ENCODE results near the gene L3MBTL3. TPM values are rescaled to one million over a fixed set of nuclear protein-coding genes. Genes with fewer than 3 reads are reported as not detected.
"Not testable (repeated sequence)": the region's sequence is repeated elsewhere in the genome, so short reads cannot be mapped to it uniquely, and the experiment has no call there.

The L3MBTL3 gene
- polyA plus RNA-seq, 4 donors: 1.3 to 8.9 (median 2.2) TPM

GRCh38 chr6:130138909-130139242 lies 120.5 kb downstream of the L3MBTL3 start:
- H3K4me1 ChIP-seq (ENCODE audit: control insufficient read depth in 3 of 3, insufficient read depth in 2 of 3, low read depth in 1 of 3, low read length in 2 of 3): no peaks in the 10 kb centered on the region
- no peak overlapping the region for H3K27ac ChIP-seq (ENCODE audit: low read depth in 1 of 3, low read length in 2 of 3)
- WGBS, 3 donors: 56 to 75% (median 67%) methylated on average over 3 of the region's 3 CpGs
- H3K4me3 ChIP-seq (ENCODE audit: low read depth in 1 of 3, low read length in 3 of 3): no peak overlapping the region
- FAIRE-seq (no peak), DNase-seq (no peak)
- peaks cover 0 to 9% (median 1%) of the 10 kb centered on the region in 3 donors for H3K36me3 ChIP-seq (ENCODE audit: control insufficient read depth in 3 of 3, insufficient read depth in 2 of 3, low read depth in 1 of 3, low read length in 3 of 3)
- no peaks in the 10 kb centered on the region for H3K9me3 ChIP-seq (ENCODE audit: control insufficient read depth in 2 of 2, insufficient read depth in 1 of 2, low read depth in 1 of 2, low read length in 1 of 2)
- no peaks in the 10 kb centered on the region for H3K27me3 ChIP-seq (ENCODE audit: control insufficient read depth in 3 of 3, insufficient read depth in 3 of 3, low read length in 3 of 3)

GRCh38 chr6:130140084-130140483 lies 121.7 kb downstream of the L3MBTL3 start:
- WGBS, 3 donors: 89 to 91% (median 91%) methylated on average over 2 of the region's 2 CpGs
- H3K27me3 ChIP-seq (ENCODE audit: control insufficient read depth in 3 of 3, insufficient read depth in 3 of 3, low read length in 3 of 3): no peaks in the 10 kb centered on the region
- H3K4me1 ChIP-seq (ENCODE audit: control insufficient read depth in 3 of 3, insufficient read depth in 2 of 3, low read depth in 1 of 3, low read length in 2 of 3): no peaks in the 10 kb centered on the region
- no peaks in the 10 kb centered on the region for H3K9me3 ChIP-seq (ENCODE audit: control insufficient read depth in 2 of 2, insufficient read depth in 1 of 2, low read depth in 1 of 2, low read length in 1 of 2)
- H3K4me3 ChIP-seq (ENCODE audit: low read depth in 1 of 3, low read length in 3 of 3): no peak overlapping the region
- H3K36me3 ChIP-seq (ENCODE audit: control insufficient read depth in 3 of 3, insufficient read depth in 2 of 3, low read depth in 1 of 3, low read length in 3 of 3): peaks cover 0 to 9% (median 1%) of the 10 kb centered on the region in 3 donors
- H3K27ac ChIP-seq (ENCODE audit: low read depth in 1 of 3, low read length in 2 of 3): no peak overlapping the region
- DNase-seq (no peak), FAIRE-seq (no peak)

GRCh38 chr6:130143709-130144108 lies 125.3 kb downstream of the L3MBTL3 start:
- no peak overlapping the region for H3K27ac ChIP-seq (ENCODE audit: low read depth in 1 of 3, low read length in 2 of 3)
- no peaks in the 10 kb centered on the region for H3K27me3 ChIP-seq (ENCODE audit: control insufficient read depth in 3 of 3, insufficient read depth in 3 of 3, low read length in 3 of 3)
- H3K4me3 ChIP-seq (ENCODE audit: low read depth in 1 of 3, low read length in 3 of 3): no peak overlapping the region
- H3K4me1 ChIP-seq (ENCODE audit: control insufficient read depth in 3 of 3, insufficient read depth in 2 of 3, low read depth in 1 of 3, low read length in 2 of 3): no peaks in the 10 kb centered on the region
- H3K36me3 ChIP-seq (ENCODE audit: control insufficient read depth in 3 of 3, insufficient read depth in 2 of 3, low read depth in 1 of 3, low read length in 3 of 3): peaks cover 0 to 3% (median 1%) of the 10 kb centered on the region in 3 donors
- no peaks in the 10 kb centered on the region for H3K9me3 ChIP-seq (ENCODE audit: control insufficient read depth in 2 of 2, insufficient read depth in 1 of 2, low read depth in 1 of 2, low read length in 1 of 2)
- DNase-seq (no peak), FAIRE-seq (no peak)
- 91 to 98% (median 98%) methylated on average over 3 of the region's 3 CpGs for WGBS, 3 donors

GRCh38 chr6:130147111-130147510 lies 128.7 kb downstream of the L3MBTL3 start:
- peaks cover 0 to 3% (median 0%) of the 10 kb centered on the region in 3 donors for H3K36me3 ChIP-seq (ENCODE audit: control insufficient read depth in 3 of 3, insufficient read depth in 2 of 3, low read depth in 1 of 3, low read length in 3 of 3)
- no peak for FAIRE-seq
- no peak overlapping the region for H3K4me3 ChIP-seq (ENCODE audit: low read depth in 1 of 3, low read length in 3 of 3)
- WGBS, 3 donors: 82 to 87% (median 85%) methylated on average over 3 of the region's 3 CpGs
- H3K27me3 ChIP-seq (ENCODE audit: control insufficient read depth in 3 of 3, insufficient read depth in 3 of 3, low read length in 3 of 3): no peaks in the 10 kb centered on the region
- no peaks in the 10 kb centered on the region for H3K4me1 ChIP-seq (ENCODE audit: control insufficient read depth in 3 of 3, insufficient read depth in 2 of 3, low read depth in 1 of 3, low read length in 2 of 3)
- no peaks in the 10 kb centered on the region for H3K9me3 ChIP-seq (ENCODE audit: control insufficient read depth in 2 of 2, insufficient read depth in 1 of 2, low read depth in 1 of 2, low read length in 1 of 2)
- no peak for DNase-seq
- H3K27ac ChIP-seq (ENCODE audit: low read depth in 1 of 3, low read length in 2 of 3): no peak overlapping the region

DNA sequence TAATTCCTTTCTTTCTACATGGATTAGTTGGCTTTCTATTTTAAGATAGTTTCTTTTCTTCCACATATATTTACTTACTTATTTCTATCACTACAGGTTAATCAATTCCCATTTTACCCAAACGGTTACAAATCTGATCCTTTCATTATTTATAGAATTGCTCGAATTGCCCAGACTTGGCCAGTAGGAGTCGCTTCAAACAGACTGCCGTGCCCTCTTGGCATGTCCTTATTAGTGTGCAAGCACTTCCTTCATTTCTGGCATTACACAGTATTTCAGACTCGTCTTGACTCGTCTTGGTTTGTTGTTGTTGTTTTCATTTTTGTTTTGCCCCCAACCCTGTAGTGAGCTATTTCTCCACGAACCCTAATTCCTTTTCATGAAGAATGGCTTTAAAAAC lies 129.8 kb downstream of the L3MBTL3 start:
- Histone ChIP-seq H3K27ac (ENCODE audit: low read depth in 1 of 3, low read length in 2 of 3) (no peak overlapping the region), H3K36me3 (ENCODE audit: control insufficient read depth in 3 of 3, insufficient read depth in 2 of 3, low read depth in 1 of 3, low read length in 3 of 3) (peaks cover 0 to 3% (median 0%) of the 10 kb centered on the region in 3 donors), H3K4me3 (ENCODE audit: low read depth in 1 of 3, low read length in 3 of 3) (no peak overlapping the region), H3K27me3 (ENCODE audit: control insufficient read depth in 3 of 3, insufficient read depth in 3 of 3, low read length in 3 of 3) (no peaks in the 10 kb centered on the region), H3K4me1 (ENCODE audit: control insufficient read depth in 3 of 3, insufficient read depth in 2 of 3, low read depth in 1 of 3, low read length in 2 of 3) (no peaks in the 10 kb centered on the region), H3K9me3 (ENCODE audit: control insufficient read depth in 2 of 2, insufficient read depth in 1 of 2, low read depth in 1 of 2, low read length in 1 of 2) (no peaks in the 10 kb centered on the region)
- DNase-seq: no peak
- 81 to 90% (median 85%) methylated on average over 7 of the region's 7 CpGs for WGBS, 3 donors
- no peak for FAIRE-seq

DNA sequence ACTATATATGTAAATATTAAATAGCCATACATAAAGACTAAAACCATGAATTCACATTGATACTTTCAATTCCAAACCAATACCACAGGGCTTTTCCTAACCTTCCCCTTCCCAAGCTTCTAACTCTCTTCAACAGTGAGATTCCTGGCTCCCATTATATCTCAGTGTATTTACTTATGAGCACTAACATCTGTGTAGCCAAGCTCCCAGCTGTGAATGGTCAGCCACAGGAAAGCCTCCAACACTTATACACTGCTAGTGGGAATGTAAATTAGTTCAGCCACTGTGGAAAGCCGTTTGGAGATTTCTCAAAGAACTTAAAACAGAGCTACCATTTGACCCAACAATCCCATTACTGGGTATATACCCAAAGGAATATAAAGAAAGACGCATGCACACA lies 130.6 kb downstream of the L3MBTL3 start:
- not testable (repeated sequence) for H3K4me3 ChIP-seq (ENCODE audit: low read depth in 1 of 3, low read length in 3 of 3); DNase-seq; H3K9me3 ChIP-seq (ENCODE audit: control insufficient read depth in 2 of 2, insufficient read depth in 1 of 2, low read depth in 1 of 2, low read length in 1 of 2); H3K4me1 ChIP-seq (ENCODE audit: control insufficient read depth in 3 of 3, insufficient read depth in 2 of 3, low read depth in 1 of 3, low read length in 2 of 3); H3K27me3 ChIP-seq (ENCODE audit: control insufficient read depth in 3 of 3, insufficient read depth in 3 of 3, low read length in 3 of 3); H3K36me3 ChIP-seq (ENCODE audit: control insufficient read depth in 3 of 3, insufficient read depth in 2 of 3, low read depth in 1 of 3, low read length in 3 of 3); H3K27ac ChIP-seq (ENCODE audit: low read depth in 1 of 3, low read length in 2 of 3); FAIRE-seq
- WGBS, 3 donors: 70 to 97% (median 93%) methylated on average over 2 of the region's 2 CpGs

DNA sequence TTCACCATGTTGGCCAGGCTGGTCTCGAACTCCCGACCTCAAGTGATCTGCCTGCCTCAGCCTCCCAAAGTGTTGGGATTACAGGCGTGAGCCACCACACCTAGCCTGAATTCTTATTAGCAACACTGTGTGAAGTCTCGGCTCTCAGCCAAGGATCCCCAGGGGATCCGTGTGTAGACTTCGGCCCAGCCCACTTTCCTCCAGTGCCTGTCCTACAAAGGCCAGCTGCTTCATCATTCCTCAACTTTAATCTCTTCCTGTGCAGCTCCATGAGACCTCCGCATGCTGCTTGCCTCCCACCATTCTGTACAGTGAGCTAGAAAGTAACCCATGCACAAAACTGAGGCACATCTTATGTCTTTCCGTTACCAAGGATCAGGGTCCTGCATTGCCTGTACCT lies 132.5 kb downstream of the L3MBTL3 start:
- FAIRE-seq: no peak
- WGBS, 3 donors: 78 to 80% (median 78%) methylated on average over 6 to 8 of the region's 8 CpGs
- H3K27me3 ChIP-seq (ENCODE audit: control insufficient read depth in 3 of 3, insufficient read depth in 3 of 3, low read length in 3 of 3): no peaks in the 10 kb centered on the region
- no peak for DNase-seq
- no peak overlapping the region for H3K4me3 ChIP-seq (ENCODE audit: low read depth in 1 of 3, low read length in 3 of 3)
- no peaks in the 10 kb centered on the region for H3K36me3 ChIP-seq (ENCODE audit: control insufficient read depth in 3 of 3, insufficient read depth in 2 of 3, low read depth in 1 of 3, low read length in 3 of 3)
- H3K27ac ChIP-seq (ENCODE audit: low read depth in 1 of 3, low read length in 2 of 3): no peak overlapping the region
- no peaks in the 10 kb centered on the region for H3K4me1 ChIP-seq (ENCODE audit: control insufficient read depth in 3 of 3, insufficient read depth in 2 of 3, low read depth in 1 of 3, low read length in 2 of 3)
- H3K9me3 ChIP-seq (ENCODE audit: control insufficient read depth in 2 of 2, insufficient read depth in 1 of 2, low read depth in 1 of 2, low read length in 1 of 2): no peaks in the 10 kb centered on the region

- Histone ChIP-seq H3K27ac (ENCODE audit: low read depth in 1 of 3, low read length in 2 of 3) (no peak overlapping the region), H3K27me3 (ENCODE audit: control insufficient read depth in 3 of 3, insufficient read depth in 3 of 3, low read length in 3 of 3) (no peaks in the 10 kb centered on the region), H3K4me1 (ENCODE audit: control insufficient read depth in 3 of 3, insufficient read depth in 2 of 3, low read depth in 1 of 3, low read length in 2 of 3) (no peaks in the 10 kb centered on the region), H3K36me3 (ENCODE audit: control insufficient read depth in 3 of 3, insufficient read depth in 2 of 3, low read depth in 1 of 3, low read length in 3 of 3) (no peaks in the 10 kb centered on the region), H3K4me3 (ENCODE audit: low read depth in 1 of 3, low read length in 3 of 3) (no peak overlapping the region), H3K9me3 (ENCODE audit: control insufficient read depth in 2 of 2, insufficient read depth in 1 of 2, low read depth in 1 of 2, low read length in 1 of 2) (no peaks in the 10 kb centered on the region)
- 88 to 92% (median 91%) methylated on average over 6 of the region's 6 CpGs for WGBS, 3 donors
- DNase-seq: no peak
- FAIRE-seq: no peak
Observed at GRCh38 chr6:130152908-130153510, 134.6 kb downstream of the L3MBTL3 start.

- no peaks in the 10 kb centered on the region for H3K4me1 ChIP-seq (ENCODE audit: control insufficient read depth in 3 of 3, insufficient read depth in 2 of 3, low read depth in 1 of 3, low read length in 2 of 3)
- no peak for DNase-seq
- no peak overlapping the region for H3K27ac ChIP-seq (ENCODE audit: low read depth in 1 of 3, low read length in 2 of 3)
- 95 to 99% (median 96%) methylated on average over 5 of the region's 5 CpGs for WGBS, 3 donors
- H3K4me3 ChIP-seq (ENCODE audit: low read depth in 1 of 3, low read length in 3 of 3): no peak overlapping the region
- H3K9me3 ChIP-seq (ENCODE audit: control insufficient read depth in 2 of 2, insufficient read depth in 1 of 2, low read depth in 1 of 2, low read length in 1 of 2): peaks cover 0 to 5% of the 10 kb centered on the region in 2 donors
- FAIRE-seq: no peak
- no peaks in the 10 kb centered on the region for H3K36me3 ChIP-seq (ENCODE audit: control insufficient read depth in 3 of 3, insufficient read depth in 2 of 3, low read depth in 1 of 3, low read length in 3 of 3)
- no peaks in the 10 kb centered on the region for H3K27me3 ChIP-seq (ENCODE audit: control insufficient read depth in 3 of 3, insufficient read depth in 3 of 3, low read length in 3 of 3)
Observed at GRCh38 chr6:130156908-130157307, 138.5 kb downstream of the L3MBTL3 start.
